GM12878 (cell line): ENCODE results near the gene POLN. TPM values are rescaled to one million over a fixed set of nuclear protein-coding genes. Genes with fewer than 3 reads are reported as not detected.

Source experiments
- ATAC-seq: fragments of 200-7000 bp; cut with Tn5 transposase; 3 replicates; pipeline ENCODE4 v1.9.1; 2020; ENCODE audit warnings: mild to moderate bottlenecking, moderate library complexity
- BruUV-seq: library from RNA; stranded (reverse); fragments of 400-500 nt; replicated peaks from 2 replicates; lab custom pipeline; 2021; lab: Mats Ljungman, UMichigan
- CTCF ChIA-PET: fragments of 300-600 bp; sonication (Branson Sonifier 250); formaldehyde crosslinking; extraction: SDS; loops from one replicate; lab custom pipeline; 2021; ENCODE audit warnings: inconsistent platforms; lab: Yijun Ruan, JAX
- POLR2A ChIA-PET: fragments of 350-600 bp; formaldehyde crosslinking; extraction: SDS; loops from one replicate; lab custom pipeline; 2021; ENCODE audit warnings: inconsistent platforms; lab: Charles Lee
- RAD21 ChIA-PET: fragments of 300-600 bp; sonication (Branson Sonifier 250); formaldehyde crosslinking; loops from one replicate; lab custom pipeline; 2023; ENCODE audit warnings: antibody characterized with exemption; ENCODE audit not compliant: unreplicated experiment; lab: Charles Lee
- SMC1A ChIA-PET: fragments of 300-600 bp; sonication (Branson Sonifier 250); formaldehyde crosslinking; loops from one replicate; lab custom pipeline; 2023; ENCODE audit not compliant: unreplicated experiment, uncharacterized antibody; lab: Charles Lee
- DNase-seq: peaks from one replicate; pipeline ENCODE4 v3.0.0-alpha.2; 2011; ENCODE audit warnings: low read depth, low spot score
- FAIRE-seq: peaks from 3 replicates; lab custom pipeline; 2011; peaks lifted over from hg19 to GRCh38; lab: Jason Lieb, UNC
- H2AFZ ChIP-seq: 2 replicates; pipeline ENCODE4 v1.6.0; 2011; ENCODE audit warnings: low read depth, low read length, control low read depth; ENCODE audit not compliant: control insufficient read depth
- H3K27ac ChIP-seq: 2 replicates; pipeline ENCODE4 v1.5.1; 2011; ENCODE audit warnings: control low read depth; ENCODE audit not compliant: control insufficient read depth, insufficient read depth
- H3K27me3 ChIP-seq, 2 experiments: replicated peaks in 1 of 2; 2 replicates each; pipeline versions ENCODE4 v1.6.0 to v1.6.1; 2011; ENCODE audit warnings: low read length in 1 of 2; ENCODE audit not compliant: control insufficient read depth in 2 of 2, insufficient read depth in 2 of 2
- H3K36me3 ChIP-seq, 2 experiments: 2 replicates each; pipeline ENCODE4 v1.5.1; 2011; ENCODE audit warnings: low read length in 1 of 2; ENCODE audit not compliant: control insufficient read depth in 2 of 2, insufficient read depth in 2 of 2
- H3K4me1 ChIP-seq: 2 replicates; pipeline ENCODE4 v1.6.1; 2011; ENCODE audit warnings: mild to moderate bottlenecking, low read length, moderate library complexity, mixed read lengths; ENCODE audit not compliant: control insufficient read depth, insufficient read depth
- H3K4me2 ChIP-seq: 2 replicates; pipeline ENCODE4 v1.6.0; 2011; ENCODE audit warnings: control low read depth; ENCODE audit not compliant: control insufficient read depth, insufficient read depth
- H3K4me3 ChIP-seq: fragments of 200-600 bp; sonication (generic); 2 replicates; pipeline ENCODE4 v1.5.1; 2016
- H3K79me2 ChIP-seq: 2 replicates; pipeline ENCODE4 v1.6.0; 2011; ENCODE audit warnings: low read length; ENCODE audit not compliant: control insufficient read depth, insufficient read depth
- H3K9ac ChIP-seq: 2 replicates; pipeline ENCODE4 v1.8.0; 2011; ENCODE audit warnings: low read length, control low read depth, mixed read lengths; ENCODE audit not compliant: control insufficient read depth, insufficient read depth
- H3K9me3 ChIP-seq: replicated peaks from 3 replicates; pipeline ENCODE4 v1.5.1; 2011; ENCODE audit warnings: mild to moderate bottlenecking, low read length; ENCODE audit not compliant: control insufficient read depth, insufficient read depth
- H4K20me1 ChIP-seq: 2 replicates; pipeline ENCODE4 v1.6.0; 2011; ENCODE audit not compliant: control insufficient read depth, insufficient read depth
- ATF2 ChIP-seq: IDR thresholded peaks from 2 replicates; pipeline ENCODE4 v1.6.1; 2012; ENCODE audit warnings: low read length, inconsistent platforms
- CHD1 ChIP-seq: IDR thresholded peaks from 2 replicates; pipeline ENCODE4 v1.6.1; 2012; ENCODE audit warnings: low read depth, low read length, improper control_type of control experiment
- CHD2 ChIP-seq: IDR thresholded peaks from 2 replicates; pipeline ENCODE4 v1.6.1; 2011; ENCODE audit warnings: low read depth, low read length, improper control_type of control experiment, borderline replicate concordance
- CHD4 ChIP-seq: fragments of 200-600 bp; sonication (generic); IDR thresholded peaks from 2 replicates; pipeline ENCODE4 v1.6.1; 2016; ENCODE audit warnings: mild to moderate bottlenecking
- HCFC1 ChIP-seq: fragments of 150-350 bp; IDR thresholded peaks from 2 replicates; pipeline ENCODE4 v1.6.1; 2014; ENCODE audit warnings: low read length
- HDGF ChIP-seq: fragments of 450-650 bp; IDR thresholded peaks from 2 replicates; pipeline ENCODE4 v1.6.1; 2016; ENCODE audit warnings: antibody characterized with exemption
- JUNB ChIP-seq: IDR thresholded peaks from 2 replicates; pipeline ENCODE4 v1.6.1; 2016; ENCODE audit warnings: antibody characterized with exemption, mild to moderate bottlenecking
- MEF2A ChIP-seq: IDR thresholded peaks from 2 replicates; pipeline ENCODE4 v1.6.1; 2011; ENCODE audit warnings: low read depth, mild to moderate bottlenecking, low read length, moderate library complexity; ENCODE audit not compliant: insufficient read depth
- MTA2 ChIP-seq: fragments of 450-650 bp; IDR thresholded peaks from 2 replicates; pipeline ENCODE4 v1.6.1; 2016; ENCODE audit warnings: low read depth, mild to moderate bottlenecking, moderate library complexity
- PAX8 ChIP-seq: fragments of 450-650 bp; IDR thresholded peaks from 2 replicates; pipeline ENCODE4 v1.6.1; 2017; ENCODE audit warnings: mild to moderate bottlenecking, moderate library complexity
- PKNOX1 ChIP-seq: fragments of 450-650 bp; IDR thresholded peaks from 2 replicates; pipeline ENCODE4 v1.6.1; 2016; ENCODE audit warnings: mild to moderate bottlenecking
- POLR2A ChIP-seq: IDR thresholded peaks from 2 replicates; pipeline ENCODE4 v1.6.1; 2011; ENCODE audit warnings: low read depth, mild to moderate bottlenecking, low read length
- PRDM15 ChIP-seq: fragments of 450-650 bp; formaldehyde crosslinking; IDR thresholded peaks from 2 replicates; pipeline ENCODE4 v1.4.0; 2020; ENCODE audit warnings: mild to moderate bottlenecking, moderate library complexity
- STAT1 ChIP-seq: fragments of 450-650 bp; conservative IDR thresholded peaks from 2 replicates; pipeline ENCODE4 v1.6.1; 2014; ENCODE audit warnings: antibody characterized with exemption, mild to moderate bottlenecking
- SUZ12 ChIP-seq: fragments of 200-600 bp; sonication (generic); IDR thresholded peaks from one replicate; pipeline ENCODE4 v1.6.1; 2018; ENCODE audit warnings: antibody characterized with exemption, mild to moderate bottlenecking; ENCODE audit not compliant: unreplicated experiment
- TAF1 ChIP-seq: IDR thresholded peaks from 2 replicates; pipeline ENCODE4 v1.6.1; 2011; ENCODE audit warnings: mild to moderate bottlenecking, low read depth, low read length, borderline replicate concordance
- YBX1 ChIP-seq: fragments of 450-650 bp; IDR thresholded peaks from 2 replicates; pipeline ENCODE4 v1.6.1; 2016; ENCODE audit warnings: antibody characterized with exemption
- ZSCAN29 ChIP-seq: fragments of 450-650 bp; IDR thresholded peaks from 2 replicates; pipeline ENCODE4 v1.6.1; 2017; ENCODE audit warnings: mild to moderate bottlenecking, moderate library complexity
- WGBS: methylation state at CpG from one replicate; pipeline ENCODE4 v1.1.6; 2016; ENCODE audit warnings: low lambda C conversion rate; ENCODE audit not compliant: insufficient replicate concordance, insufficient coverage; ENCODE audit errors: missing lambda C conversion rate; 5-methylcytosine and 5-hydroxymethylcytosine counted together
- in situ Hi-C: fragments of 300-500 bp; cut with MboI; formaldehyde crosslinking; loops from 9 replicates; pipeline ENCODE4 v1.14.3; 2018; ENCODE audit warnings: mixed read lengths
- intact Hi-C: fragments of 100-400 bp; cut with micrococcal nuclease; formaldehyde crosslinking; loops from one replicate; pipeline ENCODE4 v1.14.2; 2022; ENCODE audit not compliant: unreplicated experiment
- polyA plus RNA-seq, 11 experiments: library from polyadenylated mRNA; depleted of rRNA in 4 of 11; unstranded in 6 of 11; stranded (reverse) in 5 of 11; fragments of >200 nt; fragmentation: Nextera tagmentation in 4 of 11; fragmentation: Illumina TruSeq in 1 of 11; extraction: Ambion mirVana in 4 of 11; extraction: Trizol in 1 of 11; gene quantifications; 1 replicate in 1 of 11; 2 replicates in 10 of 11; pipeline versions ENCODE4 v1.2.1 to v1.2.3, GENCODE V29; 2011 to 2016; ENCODE audit warnings: inconsistent platforms in 2 of 11, missing spikeins in 2 of 11, low read depth in 1 of 11
- total RNA-seq, 4 experiments: library from RNA; depleted of rRNA in 3 of 4; stranded (reverse); fragments of >200 nt in 3 of 4; fragmentation: Illumina TruSeq in 1 of 4; extraction: Trizol in 1 of 4; gene quantifications; 2 replicates each; pipeline versions ENCODE4 v1.2.1 to v1.2.3, GENCODE V29; 2013 to 2021
- TF ChIP-seq, protein P1 (sequence below): fragments of 150-350 bp; IDR thresholded peaks from 2 replicates; pipeline ENCODE4 v1.6.1; 2014; ENCODE audit warnings: mild to moderate bottlenecking, low read depth, low read length

POLN gene
- total and polyA plus RNA-seq, 10 of the 15 experiments (the other 5 are each of a cell fraction or from before 2014, with no cell fraction given) = 0.09 to 2.0 (median 0.95) TPM; not detected in 1

DNA sequence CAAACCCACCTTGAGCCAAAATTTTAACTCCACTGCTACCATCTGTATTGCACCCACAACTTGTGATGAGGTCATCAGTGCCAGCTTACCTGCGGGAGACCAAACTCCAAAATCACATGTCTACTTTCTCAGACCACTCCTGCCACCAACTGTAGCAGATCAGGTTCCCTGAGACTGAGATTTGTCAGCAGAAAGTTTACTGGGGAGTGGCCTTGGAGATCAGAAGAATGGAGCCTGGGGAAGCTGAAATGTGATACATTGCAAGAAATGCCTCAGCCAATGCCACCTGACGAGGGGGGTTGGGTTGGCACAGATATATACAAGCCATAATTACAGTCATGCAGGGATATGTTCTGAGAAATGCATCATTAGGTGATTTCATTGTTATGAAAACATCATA is 19.1 kb downstream of the POLN start:
- Histone ChIP-seq H4K20me1 (no peaks in the 10 kb centered on the region), H3K36me3 (no peaks in the 10 kb centered on the region), H3K79me2 (no peaks in the 10 kb centered on the region), H3K4me3 (no peak overlapping the region), H3K4me2 (no peak overlapping the region), H3K9ac (no peak overlapping the region), H3K9me3 (no peaks in the 10 kb centered on the region), H2AFZ (no peak overlapping the region), H3K27ac (no peak overlapping the region), H3K27me3 (no peaks in the 10 kb centered on the region), H3K4me1 (no peaks in the 10 kb centered on the region)
- ChIA-PET SMC1A (interaction anchor here (1.4 to 6.4 kb wide), 3 partner anchors 16 to 219 kb away, joined by 3 to 43 read pairs (median 7); no protein-coding TSS in a partner anchor), POLR2A (interaction anchor here (0.6 kb wide), 1 partner anchor 16 kb away, joined by 3 read pairs; no protein-coding TSS in a partner anchor), CTCF (interaction anchor here (0.7 to 1.4 kb wide), 3 partner anchors 15 to 263 kb away, joined by 3 to 5 read pairs (median 4); no protein-coding TSS in a partner anchor), RAD21 (no interaction called here)
- intact Hi-C loops (no loop called here), in situ Hi-C loops (no loop called here)
- FAIRE-seq (no peak), DNase-seq (no peak), ATAC-seq (no peak)
- WGBS = 100% methylated on average over 2 of the region's 2 CpGs
- TF ChIP-seq JUNB (no peak), CHD2 (no peak), CHD1 (no peak), STAT1 (no peak), ZSCAN29 (no peak), PRDM15 (no peak), MEF2A (no peak), CHD4 (no peak), YBX1 (no peak), PAX8 (no peak), SUZ12 (no peak), ATF2 (no peak), MTA2 (no peak), POLR2A (no peak), TAF1 (no peak), HDGF (no peak), PKNOX1 (no peak), HCFC1 (no peak)
- TF ChIP-seq, protein P1, sequence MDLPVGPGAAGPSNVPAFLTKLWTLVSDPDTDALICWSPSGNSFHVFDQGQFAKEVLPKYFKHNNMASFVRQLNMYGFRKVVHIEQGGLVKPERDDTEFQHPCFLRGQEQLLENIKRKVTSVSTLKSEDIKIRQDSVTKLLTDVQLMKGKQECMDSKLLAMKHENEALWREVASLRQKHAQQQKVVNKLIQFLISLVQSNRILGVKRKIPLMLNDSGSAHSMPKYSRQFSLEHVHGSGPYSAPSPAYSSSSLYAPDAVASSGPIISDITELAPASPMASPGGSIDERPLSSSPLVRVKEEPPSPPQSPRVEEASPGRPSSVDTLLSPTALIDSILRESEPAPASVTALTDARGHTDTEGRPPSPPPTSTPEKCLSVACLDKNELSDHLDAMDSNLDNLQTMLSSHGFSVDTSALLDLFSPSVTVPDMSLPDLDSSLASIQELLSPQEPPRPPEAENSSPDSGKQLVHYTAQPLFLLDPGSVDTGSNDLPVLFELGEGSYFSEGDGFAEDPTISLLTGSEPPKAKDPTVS = no peak
- BruUV-seq = no TSS peak
